ENCODE results near the gene SPOCD1. TPM values are rescaled to one million over a fixed set of nuclear protein-coding genes. Genes with fewer than 3 reads are reported as not detected.

The SPOCD1 gene
- polyA plus RNA-seq, 3 donors, result not detected

DNA sequence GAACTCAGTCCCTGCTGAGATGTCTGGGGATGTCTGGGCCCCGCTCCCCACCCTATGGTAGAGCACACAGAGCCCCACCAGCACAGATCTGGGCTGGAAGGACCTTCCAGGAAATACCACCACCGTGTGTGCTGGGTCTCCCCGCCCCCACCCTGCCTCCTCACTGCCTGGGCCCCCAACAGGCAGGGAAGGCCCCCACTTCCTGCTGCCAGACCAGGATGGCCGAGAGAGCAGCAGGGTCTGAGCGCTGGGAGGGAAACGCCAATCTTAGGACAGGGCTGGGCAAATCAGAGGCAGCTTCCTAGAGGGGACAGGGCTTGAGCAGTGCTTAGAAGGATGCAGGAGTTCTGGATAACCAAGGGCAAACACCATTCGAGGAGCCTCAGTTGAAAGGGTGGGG lies 63.6 kb downstream of the SPOCD1 start:
- no peak for DNase-seq
- Mint-ChIP-seq H3K27me3 (ENCODE audit: low read depth in 3 of 3) (peaks cover 16 to 35% (median 32%) of the 10 kb centered on the region in 3 donors), H3K4me3 (no peak overlapping the region), H3K27ac (peak overlapping the region in 1 of 7 donors; percentile 43), H3K4me1 (peaks cover 13% of the 10 kb centered on the region), H3K9me3 (peaks cover 0 to 2% (median 0%) of the 10 kb centered on the region in 7 donors), H3K36me3 (no peaks in the 10 kb centered on the region)
- intact Hi-C loops (cut with micrococcal nuclease), result no loop called here
- Histone ChIP-seq H3K79me2 (ENCODE audit: insufficient read depth, low read length) (no peaks in the 10 kb centered on the region), H3K9me3 (replicated peaks in 1 of 2; ENCODE audit: control insufficient read depth in 1 of 2, insufficient read depth in 1 of 2, low read length in 2 of 2) (no peaks in the 10 kb centered on the region), H3K27ac (ENCODE audit: low read depth in 1 of 2, low read length in 2 of 2) (no peak overlapping the region), H3K4me3 (replicated peaks in 1 of 3; ENCODE audit: low read depth in 2 of 3, low read length in 3 of 3) (no peak overlapping the region), H3K36me3 (replicated peaks in 1 of 2; ENCODE audit: control insufficient read depth in 1 of 2, insufficient read depth in 2 of 2, low read length in 2 of 2) (no peaks in the 10 kb centered on the region), H3K4me1 (ENCODE audit: control insufficient read depth in 1 of 2, insufficient read depth in 2 of 2, low read length in 2 of 2) (peaks cover 5 to 11% of the 10 kb centered on the region in 2 donors), H3K4me2 (replicated peaks; ENCODE audit: extremely low read depth, low read length, poor library complexity, severe bottlenecking) (no peak overlapping the region), H2AFZ (ENCODE audit: insufficient read depth, low read depth, low read length, poor library complexity, severe bottlenecking) (no peak overlapping the region), H4K20me1 (ENCODE audit: insufficient read depth, low read length) (no peaks in the 10 kb centered on the region), H3K9ac (ENCODE audit: insufficient read depth, low read length, poor library complexity, severe bottlenecking) (no peak overlapping the region), H3K27me3 (ENCODE audit: control insufficient read depth in 2 of 2, insufficient read depth in 2 of 2, low read length in 2 of 2) (peaks cover 0 to 21% of the 10 kb centered on the region in 2 donors)
- WGBS (ENCODE audit: insufficient coverage), result 20% methylated on average over 5 of the region's 7 CpGs
- TF ChIP-seq, protein P1, sequence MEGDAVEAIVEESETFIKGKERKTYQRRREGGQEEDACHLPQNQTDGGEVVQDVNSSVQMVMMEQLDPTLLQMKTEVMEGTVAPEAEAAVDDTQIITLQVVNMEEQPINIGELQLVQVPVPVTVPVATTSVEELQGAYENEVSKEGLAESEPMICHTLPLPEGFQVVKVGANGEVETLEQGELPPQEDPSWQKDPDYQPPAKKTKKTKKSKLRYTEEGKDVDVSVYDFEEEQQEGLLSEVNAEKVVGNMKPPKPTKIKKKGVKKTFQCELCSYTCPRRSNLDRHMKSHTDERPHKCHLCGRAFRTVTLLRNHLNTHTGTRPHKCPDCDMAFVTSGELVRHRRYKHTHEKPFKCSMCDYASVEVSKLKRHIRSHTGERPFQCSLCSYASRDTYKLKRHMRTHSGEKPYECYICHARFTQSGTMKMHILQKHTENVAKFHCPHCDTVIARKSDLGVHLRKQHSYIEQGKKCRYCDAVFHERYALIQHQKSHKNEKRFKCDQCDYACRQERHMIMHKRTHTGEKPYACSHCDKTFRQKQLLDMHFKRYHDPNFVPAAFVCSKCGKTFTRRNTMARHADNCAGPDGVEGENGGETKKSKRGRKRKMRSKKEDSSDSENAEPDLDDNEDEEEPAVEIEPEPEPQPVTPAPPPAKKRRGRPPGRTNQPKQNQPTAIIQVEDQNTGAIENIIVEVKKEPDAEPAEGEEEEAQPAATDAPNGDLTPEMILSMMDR (IDR thresholded peaks at IDR 0.05), result no peak

DNA sequence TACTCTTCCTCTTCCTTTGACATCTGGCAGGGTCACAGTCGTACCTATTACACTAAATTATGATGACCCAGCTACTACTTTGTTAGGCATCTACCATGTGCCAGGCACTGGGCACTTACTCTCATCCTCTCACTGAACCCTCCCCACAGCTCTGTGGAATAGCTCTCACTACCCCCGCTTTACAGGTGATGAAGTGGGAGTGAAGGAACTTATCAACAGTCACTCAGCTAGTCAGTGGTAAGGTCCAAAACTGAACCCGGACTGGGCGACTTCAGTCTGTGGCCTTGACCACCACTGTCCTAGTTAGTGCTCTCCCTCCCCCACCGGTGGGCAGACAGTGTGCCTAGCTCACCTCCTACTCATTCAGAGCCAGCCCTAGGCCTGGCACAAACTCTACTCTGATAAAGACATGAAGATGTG lies 64.0 kb downstream of the SPOCD1 start:
- H3K4me1 Mint-ChIP-seq, result peaks cover 14% of the 10 kb centered on the region
- Histone ChIP-seq H3K4me2 (replicated peaks; ENCODE audit: extremely low read depth, low read length, poor library complexity, severe bottlenecking) (no peak overlapping the region), H2AFZ (ENCODE audit: insufficient read depth, low read depth, low read length, poor library complexity, severe bottlenecking) (no peak overlapping the region), H4K20me1 (ENCODE audit: insufficient read depth, low read length) (no peaks in the 10 kb centered on the region), H3K4me1 (ENCODE audit: control insufficient read depth in 1 of 2, insufficient read depth in 2 of 2, low read length in 2 of 2) (peaks cover 5 to 11% of the 10 kb centered on the region in 2 donors), H3K27me3 (ENCODE audit: control insufficient read depth in 2 of 2, insufficient read depth in 2 of 2, low read length in 2 of 2) (peaks cover 0 to 21% of the 10 kb centered on the region in 2 donors), H3K36me3 (replicated peaks in 1 of 2; ENCODE audit: control insufficient read depth in 1 of 2, insufficient read depth in 2 of 2, low read length in 2 of 2) (no peaks in the 10 kb centered on the region), H3K9ac (ENCODE audit: insufficient read depth, low read length, poor library complexity, severe bottlenecking) (no peak overlapping the region), H3K9me3 (replicated peaks in 1 of 2; ENCODE audit: control insufficient read depth in 1 of 2, insufficient read depth in 1 of 2, low read length in 2 of 2) (no peaks in the 10 kb centered on the region), H3K27ac (ENCODE audit: low read depth in 1 of 2, low read length in 2 of 2) (no peak overlapping the region), H3K4me3 (replicated peaks in 1 of 3; ENCODE audit: low read depth in 2 of 3, low read length in 3 of 3) (no peak overlapping the region), H3K79me2 (ENCODE audit: insufficient read depth, low read length) (no peaks in the 10 kb centered on the region)
- TF ChIP-seq, protein P1 (IDR thresholded peaks at IDR 0.05), result no peak
- H3K27ac Mint-ChIP-seq, result peak overlapping the region in 1 of 7 donors; percentile 43
- H3K9me3 Mint-ChIP-seq, result peaks cover 0 to 2% (median 0%) of the 10 kb centered on the region in 7 donors
- DNase-seq, result no peak
- peak overlapping the region in 1 of 2 donors; percentile 19 for H3K4me3 Mint-ChIP-seq
- peaks cover 18 to 36% (median 35%) of the 10 kb centered on the region in 3 donors for H3K27me3 Mint-ChIP-seq (ENCODE audit: low read depth in 3 of 3)
- intact Hi-C loops (cut with micrococcal nuclease), result no loop called here
- no peaks in the 10 kb centered on the region for H3K36me3 Mint-ChIP-seq
- 44% methylated on average over 1 of the region's 5 CpGs for WGBS (ENCODE audit: insufficient coverage)

All from CD14-positive monocyte (primary cell).